Upper lobe of right lung (tissue), 1 donor: ENCODE results near the gene KIR2DL3. TPM values are rescaled to one million over a fixed set of nuclear protein-coding genes. Genes with fewer than 3 reads are reported as not detected.

Experiments
- ATAC-seq: fragments of 200-7000 bp; cut with Tn5 transposase; one replicate; pipeline ENCODE4 v1.9.1; 2020; ENCODE audit warnings: mild to moderate bottlenecking, moderate library complexity
- DNase-seq: peaks from one replicate; pipeline ENCODE4 v3.0.0-alpha.2; 2020
- H3K27ac ChIP-seq: fragments of 200-600 bp; one replicate; pipeline ENCODE4 v1.8.0; 2022
- H3K27me3 ChIP-seq: fragments of 200-600 bp; one replicate; pipeline ENCODE4 v1.8.0; 2022; ENCODE audit warnings: mild to moderate bottlenecking
- H3K36me3 ChIP-seq: fragments of 200-600 bp; one replicate; pipeline ENCODE4 v1.8.0; 2022
- H3K4me1 ChIP-seq: fragments of 200-600 bp; one replicate; pipeline ENCODE4 v1.8.0; 2022
- H3K4me3 ChIP-seq: fragments of 200-600 bp; one replicate; pipeline ENCODE4 v1.8.0; 2022; ENCODE audit warnings: mild to moderate bottlenecking
- H3K9me3 ChIP-seq: fragments of 200-600 bp; one replicate; pipeline ENCODE4 v1.8.0; 2022
- CTCF ChIP-seq: fragments of 200-600 bp; IDR thresholded peaks from one replicate; pipeline ENCODE4 v1.8.0; 2022; ENCODE audit warnings: antibody characterized with exemption
- intact Hi-C: fragments of 100-400 bp; cut with DNase I; formaldehyde crosslinking; loops from one replicate; pipeline ENCODE4 v1.11.0; 2022
- total RNA-seq: library from RNA; stranded (reverse); fragmentation: NEBNext Ultra II Directional; extraction: Animal tissue kit (Norgen Biotek cat#: 25700); gene quantifications from one replicate; pipeline ENCODE4 v1.2.1, GENCODE V29; 2021
- donor health status: DM: no; HTN: yes; CAD: no; lungs with severe emphysema.

KIR2DL3 gene
- total RNA-seq, 1 donor from 2014 or later = not detected

DNA sequence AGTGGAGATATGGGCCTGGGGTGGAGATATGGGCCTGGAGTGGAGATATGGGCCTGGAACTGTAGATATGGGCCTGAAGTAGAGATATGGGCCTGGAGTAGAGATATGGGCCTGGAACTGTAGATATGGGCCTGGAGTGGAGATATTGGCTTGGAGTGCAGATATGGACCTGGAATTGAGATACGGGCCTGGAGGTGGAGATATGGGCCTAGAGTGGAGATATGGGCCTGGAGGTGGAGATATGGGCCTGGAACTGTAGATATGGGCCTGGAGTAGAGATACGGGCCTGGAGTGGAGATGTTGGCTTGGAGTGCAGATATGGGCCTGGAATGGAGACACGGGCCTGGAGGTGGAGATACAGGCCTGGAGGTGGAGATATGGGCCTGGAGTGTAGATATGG, 13.7 kb upstream of the KIR2DL3 start:
- no peak overlapping the region for H3K4me3 ChIP-seq
- no peak for ATAC-seq
- H3K36me3 ChIP-seq = no peaks in the 10 kb centered on the region
- no peaks in the 10 kb centered on the region for H3K4me1 ChIP-seq
- H3K9me3 ChIP-seq = peaks cover 11% of the 10 kb centered on the region
- intact Hi-C loops = no loop called here
- TF ChIP-seq CTCF = no peak
- no peak for DNase-seq
- H3K27ac ChIP-seq = no peak overlapping the region
- H3K27me3 ChIP-seq = no peaks in the 10 kb centered on the region

GRCh38 chr19:54725321-54725720, 13.0 kb upstream of the KIR2DL3 start:
- TF ChIP-seq CTCF = no peak
- Histone ChIP-seq H3K9me3 (peaks cover 11% of the 10 kb centered on the region), H3K4me1 (no peaks in the 10 kb centered on the region), H3K36me3 (no peaks in the 10 kb centered on the region), H3K27ac (no peak overlapping the region), H3K27me3 (no peaks in the 10 kb centered on the region), H3K4me3 (no peak overlapping the region)
- no peak for DNase-seq
- ATAC-seq = no peak
- intact Hi-C loops = no loop called here

DNA sequence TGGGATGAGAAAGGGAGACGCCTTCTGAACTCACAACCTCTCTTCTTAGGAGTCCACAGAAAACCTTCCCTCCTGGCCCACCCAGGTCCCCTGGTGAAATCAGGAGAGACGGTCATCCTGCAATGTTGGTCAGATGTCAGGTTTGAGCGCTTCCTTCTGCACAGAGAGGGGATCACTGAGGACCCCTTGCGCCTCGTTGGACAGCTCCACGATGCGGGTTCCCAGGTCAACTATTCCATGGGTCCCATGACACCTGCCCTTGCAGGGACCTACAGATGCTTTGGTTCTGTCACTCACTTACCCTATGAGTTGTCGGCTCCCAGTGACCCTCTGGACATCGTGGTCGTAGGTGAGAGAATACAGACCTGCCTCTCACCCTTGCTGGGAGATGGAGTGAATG, 10.8 kb upstream of the KIR2DL3 start:
- Histone ChIP-seq H3K27ac (no peak overlapping the region), H3K4me1 (no peaks in the 10 kb centered on the region), H3K27me3 (no peaks in the 10 kb centered on the region), H3K36me3 (no peaks in the 10 kb centered on the region), H3K4me3 (no peak overlapping the region), H3K9me3 (no peaks in the 10 kb centered on the region)
- no peak for TF ChIP-seq CTCF
- DNase-seq = no peak
- intact Hi-C loops = no loop called here
- ATAC-seq = no peak

GRCh38 chr19:54728167-54728566, 10.1 kb upstream of the KIR2DL3 start:
- ATAC-seq = no peak
- H3K4me1 ChIP-seq = no peaks in the 10 kb centered on the region
- H3K4me3 ChIP-seq = no peak overlapping the region
- intact Hi-C loops = no loop called here
- no peak for DNase-seq
- no peaks in the 10 kb centered on the region for H3K36me3 ChIP-seq
- no peak for TF ChIP-seq CTCF
- H3K27me3 ChIP-seq = no peaks in the 10 kb centered on the region
- H3K9me3 ChIP-seq = no peaks in the 10 kb centered on the region
- no peak overlapping the region for H3K27ac ChIP-seq

GRCh38 chr19:54729416-54730188, 8.7 kb upstream of the KIR2DL3 start:
- Histone ChIP-seq H3K9me3 (no peaks in the 10 kb centered on the region), H3K27ac (no peak overlapping the region), H3K27me3 (no peaks in the 10 kb centered on the region), H3K4me1 (no peaks in the 10 kb centered on the region), H3K4me3 (no peak overlapping the region), H3K36me3 (no peaks in the 10 kb centered on the region)
- intact Hi-C loops = no loop called here
- ATAC-seq = no peak
- DNase-seq = no peak
- TF ChIP-seq CTCF = no peak

DNA sequence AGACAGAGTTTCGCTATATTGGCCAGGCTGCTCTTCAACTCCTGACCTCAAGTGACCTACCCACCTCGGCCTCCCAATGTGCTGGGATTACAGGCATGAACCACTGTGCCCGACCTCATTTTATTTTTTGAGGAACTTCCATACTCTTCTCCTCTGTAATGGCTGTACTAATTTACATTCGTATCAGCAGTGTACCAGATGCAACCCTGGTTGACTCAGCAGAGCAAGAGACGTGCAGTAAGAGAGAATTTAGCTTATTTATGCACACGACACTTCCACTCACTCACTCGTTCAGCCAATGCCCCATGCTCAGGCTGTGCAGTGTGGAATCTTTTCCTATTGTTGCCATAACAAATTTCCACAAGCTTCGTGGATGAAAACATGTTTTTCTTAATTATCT, 7.1 kb upstream of the KIR2DL3 start:
- TF ChIP-seq CTCF = no peak
- H3K27ac ChIP-seq = no peak overlapping the region
- H3K4me1 ChIP-seq = no peaks in the 10 kb centered on the region
- DNase-seq (no peak), ATAC-seq (no peak)
- H3K27me3 ChIP-seq = no peaks in the 10 kb centered on the region
- no peaks in the 10 kb centered on the region for H3K9me3 ChIP-seq
- H3K4me3 ChIP-seq = no peak overlapping the region
- H3K36me3 ChIP-seq = no peaks in the 10 kb centered on the region
- intact Hi-C loops = no loop called here
